Measurements from ENCODE around the gene PPP2R3C. TPM values are rescaled to one million over a fixed set of nuclear protein-coding genes. Genes with fewer than 3 reads are reported as not detected.

PPP2R3C gene
- total RNA-seq (ENCODE audit: low replicate concordance): 14.0 and 27.1 TPM in 2 replicates

GRCh38 chr14:35121887-35122695, at the start of gene PPP2R3C, which contains the start of gene PRORP:
Gene PPP2R3C, minus strand, starts transcription at chr14:35121990. Its CDS starts 31 bp downstream, at chr14:35121959.
Gene PRORP, plus strand, starts transcription at chr14:35122552. Its CDS starts 694 bp downstream, at chr14:35123246.

GRCh38 chr14:35046048-35046750, 75.6 kb downstream of the PPP2R3C start, which contains the start of gene FAM177A1:
Gene FAM177A1, plus strand, starts transcription at chr14:35046272. Its CDS starts 192 bp downstream, at chr14:35046464.

Other genes with a start within 250 kb of the PPP2R3C start
- 18.4 and 30.8 TPM in 2 replicates for gene BAZ1A, start 246.6 kb downstream of the PPP2R3C start, total RNA-seq (ENCODE audit: low replicate concordance)
- 49.1 and 81.3 TPM in 2 replicates for gene SRP54, start 139.0 kb downstream of the PPP2R3C start, total RNA-seq (ENCODE audit: low replicate concordance)
- 30.5 and 74.6 TPM in 2 replicates for gene FAM177A1, start 75.7 kb downstream of the PPP2R3C start, total RNA-seq (ENCODE audit: low replicate concordance)
- gene PRORP, start 562 bp upstream of the PPP2R3C start, total RNA-seq (ENCODE audit: low replicate concordance): 10.9 and 17.7 TPM in 2 replicates
- gene PSMA6, start 170.4 kb upstream of the PPP2R3C start, total RNA-seq (ENCODE audit: low replicate concordance): 202 and 233 TPM in 2 replicates

Measured in smooth muscle cell of the coronary artery (primary cell).